MM.1S (cell line): Measurements from ENCODE around the gene MIF.

Experiments used
- DNase-seq: peaks from one replicate; pipeline ENCODE4 v3.0.0-alpha.2; 2015
- H2AFZ ChIP-seq: fragments of 300-600 bp; sonication (generic); 2 replicates; pipeline ENCODE4 v1.6.0; 2016; ENCODE audit warnings: antibody characterized with exemption, low read length
- H3F3A ChIP-seq: fragments of 300-600 bp; sonication (generic); 2 replicates; pipeline ENCODE4 v1.6.1; 2016; ENCODE audit warnings: mild to moderate bottlenecking, antibody characterized with exemption, low read length, moderate library complexity, mixed read lengths; ENCODE audit not compliant: insufficient read depth
- H3K27ac ChIP-seq: fragments of 300-600 bp; sonication (generic); 2 replicates; pipeline ENCODE4 v1.5.1; 2016; ENCODE audit warnings: mild to moderate bottlenecking, low read length
- H3K27me3 ChIP-seq: fragments of 300-600 bp; sonication (generic); replicated peaks from 2 replicates; pipeline ENCODE4 v1.6.0; 2016; ENCODE audit warnings: low read length; ENCODE audit not compliant: insufficient read depth
- H3K36me3 ChIP-seq: fragments of 300-600 bp; sonication (generic); replicated peaks from 2 replicates; pipeline ENCODE4 v1.6.1; 2016; ENCODE audit warnings: mild to moderate bottlenecking, low read length, mixed read lengths; ENCODE audit not compliant: insufficient read depth
- H3K4me1 ChIP-seq: fragments of 300-600 bp; sonication (generic); 2 replicates; pipeline ENCODE4 v1.6.1; 2016; ENCODE audit warnings: low read length, mixed read lengths
- H3K4me2 ChIP-seq: fragments of 300-600 bp; sonication (generic); 2 replicates; pipeline ENCODE4 v1.6.0; 2016; ENCODE audit warnings: low read depth, low read length
- H3K4me3 ChIP-seq: fragments of 300-600 bp; sonication (generic); 2 replicates; pipeline ENCODE4 v1.5.1; 2016; ENCODE audit warnings: low read length, mixed read lengths
- H3K79me2 ChIP-seq: fragments of 300-600 bp; sonication (generic); 2 replicates; pipeline ENCODE4 v1.6.1; 2016; ENCODE audit warnings: mixed run types, low read length, mixed read lengths
- H3K9ac ChIP-seq: fragments of 300-600 bp; sonication (generic); 2 replicates; pipeline ENCODE4 v1.6.1; 2016; ENCODE audit warnings: low read length, mixed read lengths
- H3K9me2 ChIP-seq: fragments of 300-600 bp; sonication (generic); replicated peaks from 2 replicates; pipeline ENCODE4 v1.6.1; 2016; ENCODE audit warnings: mild to moderate bottlenecking, low read length, mixed read lengths; ENCODE audit not compliant: insufficient read depth
- H3K9me3 ChIP-seq: fragments of 300-600 bp; sonication (generic); replicated peaks from 2 replicates; pipeline ENCODE4 v1.6.1; 2016; ENCODE audit warnings: mild to moderate bottlenecking, low read length, mixed read lengths; ENCODE audit not compliant: insufficient read depth
- H4K20me1 ChIP-seq: fragments of 300-600 bp; sonication (generic); 2 replicates; pipeline ENCODE4 v1.6.1; 2016; ENCODE audit warnings: mild to moderate bottlenecking, low read length, moderate library complexity, mixed read lengths; ENCODE audit not compliant: insufficient read depth
- CTCF ChIP-seq: fragments of 300-600 bp; sonication (generic); IDR thresholded peaks from 2 replicates; pipeline ENCODE4 v1.5.1; 2016; ENCODE audit warnings: antibody characterized with exemption, low read length, mixed read lengths
- EZH2 ChIP-seq: fragments of 300-600 bp; sonication (generic); optimal IDR thresholded peaks from 2 replicates; pipeline ENCODE3; 2017; ENCODE audit warnings: low read depth, mild to moderate bottlenecking, antibody characterized with exemption, low read length, mixed read lengths
- EZH2phosphoT487 ChIP-seq: fragments of 300-600 bp; sonication (generic); IDR thresholded peaks from 2 replicates; pipeline ENCODE4 v1.6.1; 2018; ENCODE audit warnings: antibody characterized with exemption, low read length

Gene MIF

GRCh38 chr22:23925020-23925606 is 30.9 kb downstream of the MIF start:
- DNase-seq, result no peak
- Histone ChIP-seq H3K79me2 (no peaks in the 10 kb centered on the region; the same call in 1 of the 2 replicates), H3K4me2 (no peak overlapping the region), H3K9me2 (no peaks in the 10 kb centered on the region), H3K27ac (no peak overlapping the region), H2AFZ (no peak overlapping the region), H3K9me3 (no peaks in the 10 kb centered on the region), H3K4me1 (no peaks in the 10 kb centered on the region), H3K36me3 (no peaks in the 10 kb centered on the region; the same call in 1 of the 2 replicates), H3K4me3 (no peak overlapping the region), H3K27me3 (no peaks in the 10 kb centered on the region), H4K20me1 (no peaks in the 10 kb centered on the region), H3F3A (no peaks in the 10 kb centered on the region), H3K9ac (no peak overlapping the region)
- no peak for TF ChIP-seq CTCF
- TF ChIP-seq EZH2, result no peak
- no peak for TF ChIP-seq EZH2phosphoT487

DNA sequence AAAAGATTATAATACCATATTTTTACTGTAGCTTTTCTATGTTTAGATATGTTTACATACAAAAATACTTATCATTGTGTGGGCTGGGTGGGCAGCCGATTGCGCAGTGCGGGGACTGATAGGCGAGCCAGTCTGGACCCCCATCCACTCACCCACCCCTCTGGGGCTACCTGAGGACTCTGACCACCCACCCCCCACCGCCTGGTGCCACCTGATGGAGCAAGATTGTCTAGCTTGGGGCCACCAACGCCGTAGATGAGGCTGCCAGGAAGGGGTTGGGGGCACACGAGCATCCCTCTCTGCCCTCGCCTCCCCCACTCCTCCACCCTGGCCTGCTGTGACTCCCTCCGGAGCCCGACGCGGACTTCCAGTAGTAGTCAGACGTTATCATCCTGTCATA is 32.4 kb downstream of the MIF start:
- Histone ChIP-seq H3K9me2 (no peaks in the 10 kb centered on the region), H3K27me3 (no peaks in the 10 kb centered on the region), H3K27ac (no peak overlapping the region), H3K4me1 (no peaks in the 10 kb centered on the region), H3K36me3 (no peaks in the 10 kb centered on the region; the same call in 1 of the 2 replicates), H3K4me3 (no peak overlapping the region), H4K20me1 (no peaks in the 10 kb centered on the region), H3K9ac (no peak overlapping the region), H3K4me2 (no peak overlapping the region), H3K9me3 (no peaks in the 10 kb centered on the region), H3F3A (no peaks in the 10 kb centered on the region), H3K79me2 (peaks cover 4% of the 10 kb centered on the region; the same call in 1 of the 2 replicates), H2AFZ (no peak overlapping the region)
- TF ChIP-seq EZH2phosphoT487 (no peak), EZH2 (no peak), CTCF (no peak)
- no peak for DNase-seq

- Histone ChIP-seq H3K4me2 (no peak overlapping the region), H3K9me3 (no peaks in the 10 kb centered on the region), H3K4me1 (no peaks in the 10 kb centered on the region), H3K79me2 (no peaks in the 10 kb centered on the region), H3K4me3 (no peak overlapping the region), H3K27me3 (no peaks in the 10 kb centered on the region), H3K9ac (no peak overlapping the region), H4K20me1 (no peaks in the 10 kb centered on the region), H3K9me2 (no peaks in the 10 kb centered on the region), H2AFZ (no peak overlapping the region), H3K27ac (no peak overlapping the region), H3F3A (no peaks in the 10 kb centered on the region), H3K36me3 (no peaks in the 10 kb centered on the region)
- DNase-seq, result no peak
- TF ChIP-seq CTCF (no peak), EZH2 (no peak), EZH2phosphoT487 (no peak)
These were observed 44.3 kb downstream of the MIF start for GRCh38 chr22:23938328-23939016.
